Activated CD8-positive, alpha-beta T cell treated with anti-CD3 and anti-CD28 coated beads for 36 hours (primary cell): ENCODE data around the gene STX2. TPM values are rescaled to one million over a fixed set of nuclear protein-coding genes. Genes with fewer than 3 reads are reported as not detected.
"Not testable (repeated sequence)": the region's sequence is repeated elsewhere in the genome, so short reads cannot be mapped to it uniquely, and the experiment has no call there.

Experiments used
- ATAC-seq: fragments of 200-7000 bp; cut with Tn5 transposase; one replicate; pipeline ENCODE4 v1.10.0; 2021; ENCODE audit warnings: mild to moderate bottlenecking, moderate library complexity
- CTCF ChIA-PET: fragments of 350-600 bp; sonication (Branson Sonifier 250); formaldehyde crosslinking; loops from one replicate; lab custom pipeline; 2021; ENCODE audit warnings: antibody characterized with exemption; lab: Charles Lee
- POLR2A ChIA-PET: fragments of 350-600 bp; sonication (Branson Sonifier 250); formaldehyde crosslinking; loops from one replicate; lab custom pipeline; 2021; ENCODE audit warnings: antibody characterized with exemption; lab: Charles Lee
- DNase-seq: peaks from one replicate; pipeline ENCODE4 v3.0.0-alpha.2; 2020
- H3K27ac Mint-ChIP-seq: one replicate; pipeline ENCODE4 v1.8.0; 2021; ENCODE audit warnings: mild to moderate bottlenecking, mixed read lengths
- H3K27me3 Mint-ChIP-seq: one replicate; pipeline ENCODE4 v1.8.0; 2021; ENCODE audit warnings: mixed read lengths
- H3K36me3 Mint-ChIP-seq: one replicate; pipeline ENCODE4 v1.8.0; 2021; ENCODE audit warnings: low read depth, mixed read lengths
- H3K4me1 Mint-ChIP-seq: one replicate; pipeline ENCODE4 v1.8.0; 2021; ENCODE audit warnings: low read depth, mixed read lengths
- H3K4me3 Mint-ChIP-seq: one replicate; pipeline ENCODE4 v1.8.0; 2021; ENCODE audit warnings: mild to moderate bottlenecking, moderate library complexity, mixed read lengths
- H3K9me3 Mint-ChIP-seq: one replicate; pipeline ENCODE4 v1.8.0; 2021; ENCODE audit warnings: mixed read lengths
- intact Hi-C: fragments of 100-400 bp; cut with micrococcal nuclease; formaldehyde crosslinking; loops from one replicate; pipeline ENCODE4 v1.10.0; 2022
- total RNA-seq, 2 experiments: library from RNA; stranded (reverse); gene quantifications; one replicate each; pipeline ENCODE4 v1.2.3, GENCODE V29; 2021
- TF ChIP-seq, protein P1 (sequence below): fragments of 200-600 bp; IDR thresholded peaks from one replicate; pipeline ENCODE4 v1.8.0; 2022; ENCODE audit warnings: antibody characterized with exemption, mild to moderate bottlenecking

The STX2 gene
- total RNA-seq, 2 experiments from 2014 or later, result 11.8 to 12.4 TPM

GRCh38 chr12:130876758-130877157 lies 37.7 kb upstream of the STX2 start:
- ATAC-seq, result no peak
- Mint-ChIP-seq H3K4me1 (peaks cover 66% of the 10 kb centered on the region), H3K27me3 (no peaks in the 10 kb centered on the region), H3K27ac (no peak overlapping the region), H3K9me3 (no peaks in the 10 kb centered on the region), H3K36me3 (peaks cover 53% of the 10 kb centered on the region), H3K4me3 (no peak overlapping the region)
- intact Hi-C loops, result no loop called here
- TF ChIP-seq, protein P1, sequence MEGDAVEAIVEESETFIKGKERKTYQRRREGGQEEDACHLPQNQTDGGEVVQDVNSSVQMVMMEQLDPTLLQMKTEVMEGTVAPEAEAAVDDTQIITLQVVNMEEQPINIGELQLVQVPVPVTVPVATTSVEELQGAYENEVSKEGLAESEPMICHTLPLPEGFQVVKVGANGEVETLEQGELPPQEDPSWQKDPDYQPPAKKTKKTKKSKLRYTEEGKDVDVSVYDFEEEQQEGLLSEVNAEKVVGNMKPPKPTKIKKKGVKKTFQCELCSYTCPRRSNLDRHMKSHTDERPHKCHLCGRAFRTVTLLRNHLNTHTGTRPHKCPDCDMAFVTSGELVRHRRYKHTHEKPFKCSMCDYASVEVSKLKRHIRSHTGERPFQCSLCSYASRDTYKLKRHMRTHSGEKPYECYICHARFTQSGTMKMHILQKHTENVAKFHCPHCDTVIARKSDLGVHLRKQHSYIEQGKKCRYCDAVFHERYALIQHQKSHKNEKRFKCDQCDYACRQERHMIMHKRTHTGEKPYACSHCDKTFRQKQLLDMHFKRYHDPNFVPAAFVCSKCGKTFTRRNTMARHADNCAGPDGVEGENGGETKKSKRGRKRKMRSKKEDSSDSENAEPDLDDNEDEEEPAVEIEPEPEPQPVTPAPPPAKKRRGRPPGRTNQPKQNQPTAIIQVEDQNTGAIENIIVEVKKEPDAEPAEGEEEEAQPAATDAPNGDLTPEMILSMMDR, result no peak
- no peak for DNase-seq
- ChIA-PET POLR2A (interaction anchor here (1.5 kb wide), 1 partner anchor 37 kb away, joined by 6 read pairs; the partner anchor contains the start of gene STX2), CTCF (no interaction called here)

GRCh38 chr12:130876297-130876696 lies 37.2 kb upstream of the STX2 start:
- Mint-ChIP-seq H3K36me3 (peaks cover 53% of the 10 kb centered on the region), H3K27ac (no peak overlapping the region), H3K9me3 (no peaks in the 10 kb centered on the region), H3K27me3 (no peaks in the 10 kb centered on the region), H3K4me3 (no peak overlapping the region), H3K4me1 (peaks cover 66% of the 10 kb centered on the region)
- DNase-seq (no peak), ATAC-seq (no peak)
- TF ChIP-seq, protein P1, result no peak
- POLR2A ChIA-PET, result interaction anchor here (0.6 to 0.9 kb wide), 4 partner anchors 15 to 150 kb away, joined by 3 read pairs; no protein-coding TSS in a partner anchor
- CTCF ChIA-PET, result interaction anchor here (1.6 kb wide), 1 partner anchor 51 kb away, joined by 5 read pairs; no protein-coding TSS in a partner anchor
- intact Hi-C loops, result no loop called here

GRCh38 chr12:130875708-130876107 lies 36.7 kb upstream of the STX2 start:
- H3K27me3 Mint-ChIP-seq, DNase-seq, ATAC-seq, H3K9me3 Mint-ChIP-seq, intact Hi-C loops: not testable (repeated sequence)
- Mint-ChIP-seq H3K4me1 (peaks cover 63% of the 10 kb centered on the region), H3K4me3 (peak overlapping the region; percentile 27), H3K27ac (peak overlapping the region; percentile 18), H3K36me3 (peaks cover 55% of the 10 kb centered on the region)
- POLR2A ChIA-PET, result interaction anchor here (0.6 to 1.7 kb wide), 6 partner anchors 9 to 150 kb away, joined by 3 to 4 read pairs (median 3); no protein-coding TSS in a partner anchor
- CTCF ChIA-PET, result interaction anchor here (1.6 kb wide), 1 partner anchor 50 kb away, joined by 5 read pairs; no protein-coding TSS in a partner anchor

DNA sequence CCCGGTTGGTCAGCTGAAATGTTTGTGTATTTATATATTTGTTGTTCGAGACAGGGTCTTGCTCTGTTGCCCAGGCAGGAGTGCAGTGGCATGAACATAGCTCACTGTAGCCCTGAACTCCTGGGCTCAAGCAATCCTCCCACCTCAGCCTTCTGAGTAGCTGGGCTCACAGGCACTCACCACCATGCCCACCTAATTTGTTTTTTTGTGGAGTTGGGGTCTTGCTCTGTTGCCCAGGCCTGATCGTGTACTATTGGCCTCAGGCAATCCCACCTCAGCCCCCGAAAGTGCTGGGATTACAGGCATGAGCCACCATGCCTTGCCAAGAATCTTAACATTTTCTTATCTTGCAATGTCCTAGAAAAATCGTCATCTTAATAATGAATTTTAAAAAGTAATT lies 36.1 kb upstream of the STX2 start:
- ChIA-PET POLR2A (interaction anchor here (1.0 to 1.7 kb wide), 4 partner anchors 9 to 213 kb away, joined by 3 to 4 read pairs (median 3); no protein-coding TSS in a partner anchor), CTCF (interaction anchor here (1.6 kb wide), 1 partner anchor 50 kb away, joined by 5 read pairs; no protein-coding TSS in a partner anchor)
- H3K27ac Mint-ChIP-seq, result peak overlapping the region; percentile 100
- H3K27me3 Mint-ChIP-seq, result no peaks in the 10 kb centered on the region
- H3K4me1 Mint-ChIP-seq, result peaks cover 61% of the 10 kb centered on the region
- TF ChIP-seq, protein P1, result no peak
- H3K36me3 Mint-ChIP-seq, result peaks cover 57% of the 10 kb centered on the region
- no peaks in the 10 kb centered on the region for H3K9me3 Mint-ChIP-seq
- intact Hi-C loops, result no loop called here
- H3K4me3 Mint-ChIP-seq, result peak overlapping the region; percentile 98
- ATAC-seq, result no peak
- no peak for DNase-seq

- peak overlapping the region; percentile 98 for H3K4me3 Mint-ChIP-seq
- H3K27ac Mint-ChIP-seq, result peak overlapping the region; percentile 100
- H3K27me3 Mint-ChIP-seq, result no peaks in the 10 kb centered on the region
- intact Hi-C loops, result loop anchor here (5.0 kb wide), 1 partner anchor 37 kb away; the partner anchor contains the start of gene STX2
- peaks cover 57% of the 10 kb centered on the region for H3K36me3 Mint-ChIP-seq
- peaks cover 58% of the 10 kb centered on the region for H3K4me1 Mint-ChIP-seq
- ATAC-seq, result no peak
- POLR2A ChIA-PET, result interaction anchor here (1.0 to 1.7 kb wide), 4 partner anchors 10 to 213 kb away, joined by 3 to 4 read pairs (median 3); no protein-coding TSS in a partner anchor
- no peak for DNase-seq
- H3K9me3 Mint-ChIP-seq, result no peaks in the 10 kb centered on the region
- CTCF ChIA-PET, result no interaction called here
- TF ChIP-seq, protein P1, result no peak
Observed at GRCh38 chr12:130874696-130875095, 35.6 kb upstream of the STX2 start.
